Vagina (tissue), 2 donors: ENCODE results near the gene P2RX7. TPM values are rescaled to one million over a fixed set of nuclear protein-coding genes. Genes with fewer than 3 reads are reported as not detected.

ENCODE experiments used
- DNase-seq, 2 donors: peaks; one replicate each; pipeline ENCODE4 v3.0.0-alpha.2; 2017; ENCODE audit errors: extremely low spot score in 2 of 2
- H3K27ac ChIP-seq: fragments of 200-600 bp; sonication (generic); one replicate; pipeline ENCODE4 v1.5.1; 2019
- H3K27me3 ChIP-seq: fragments of 200-600 bp; sonication (generic); one replicate; pipeline ENCODE4 v1.5.1; 2019
- H3K36me3 ChIP-seq, 2 donors: fragments of 200-600 bp; sonication (generic); one replicate each; pipeline ENCODE4 v1.5.1; 2017 to 2019
- H3K4me1 ChIP-seq: fragments of 200-600 bp; sonication (generic); one replicate; pipeline ENCODE4 v1.5.1; 2019
- H3K4me3 ChIP-seq, 2 donors: fragments of 200-600 bp; sonication (generic); 1 replicate in 1 of 2; 2 replicates in 1 of 2; pipeline ENCODE4 v1.5.1; 2016 to 2019
- H3K9me3 ChIP-seq: fragments of 200-600 bp; sonication (generic); one replicate; pipeline ENCODE4 v1.5.1; 2019
- CTCF ChIP-seq, 3 experiments: fragments of 450-650 bp in 2 of 3; fragments of 200-600 bp in 1 of 3; sonication (generic) in 1 of 3; IDR thresholded peaks; one replicate each; pipeline ENCODE4 v1.5.1; 2017 to 2019; ENCODE audit warnings: antibody characterized with exemption in 3 of 3, mild to moderate bottlenecking in 2 of 3, moderate library complexity in 2 of 3
- POLR2A ChIP-seq, 2 donors: fragments of 450-650 bp; IDR thresholded peaks; one replicate each; pipeline ENCODE4 v1.6.1; 2017; ENCODE audit warnings: antibody characterized with exemption in 2 of 2, mild to moderate bottlenecking in 2 of 2, moderate library complexity in 2 of 2
- POLR2AphosphoS5 ChIP-seq, 2 donors: sonication (generic); formaldehyde crosslinking; IDR thresholded peaks; one replicate each; pipeline ENCODE4 v1.9.0; 2017; ENCODE audit warnings: antibody characterized with exemption in 2 of 2, mild to moderate bottlenecking in 2 of 2, low read depth in 1 of 2; ENCODE audit not compliant: insufficient read depth in 1 of 2
- intact Hi-C: fragments of 100-400 bp; cut with DNase I; formaldehyde crosslinking; loops from one replicate; pipeline ENCODE4 v1.15.1; 2023
- total RNA-seq: library from RNA; depleted of rRNA; stranded (reverse); fragments of >200 nt; gene quantifications from one replicate; pipeline ENCODE4 v1.2.3, GENCODE V29; 2016

The P2RX7 gene
- total RNA-seq, 1 donor from 2014 or later: 8.6 TPM

GRCh38 chr12:121216102-121216501 is 83.4 kb downstream of the P2RX7 start:
- TF ChIP-seq CTCF (IDR thresholded peaks at IDR 0.05) (no peak), POLR2AphosphoS5 (IDR thresholded peaks at IDR 0.05; ENCODE audit: insufficient read depth in 1 of 2, low read depth in 1 of 2) (no peak), POLR2A (IDR thresholded peaks at IDR 0.05) (no peak)
- no peak for DNase-seq
- H3K27ac ChIP-seq: no peak overlapping the region
- H3K36me3 ChIP-seq: no peaks in the 10 kb centered on the region
- intact Hi-C loops: no loop called here
- H3K4me3 ChIP-seq: no peak overlapping the region
- peaks cover 17% of the 10 kb centered on the region for H3K4me1 ChIP-seq
- H3K9me3 ChIP-seq: no peaks in the 10 kb centered on the region
- H3K27me3 ChIP-seq: no peaks in the 10 kb centered on the region

- no peaks in the 10 kb centered on the region for H3K27me3 ChIP-seq
- TF ChIP-seq CTCF (IDR thresholded peaks at IDR 0.05) (no peak), POLR2AphosphoS5 (IDR thresholded peaks at IDR 0.05; ENCODE audit: insufficient read depth in 1 of 2, low read depth in 1 of 2) (no peak), POLR2A (IDR thresholded peaks at IDR 0.05) (no peak)
- H3K27ac ChIP-seq: no peak overlapping the region
- H3K36me3 ChIP-seq: no peaks in the 10 kb centered on the region
- DNase-seq: no peak
- no peaks in the 10 kb centered on the region for H3K9me3 ChIP-seq
- H3K4me1 ChIP-seq: peaks cover 10% of the 10 kb centered on the region
- H3K4me3 ChIP-seq: no peak overlapping the region
- intact Hi-C loops: no loop called here
These were observed 84.4 kb downstream of the P2RX7 start for GRCh38 chr12:121217063-121217462.

- H3K36me3 ChIP-seq: no peaks in the 10 kb centered on the region
- no peak overlapping the region for H3K27ac ChIP-seq
- no peak for DNase-seq
- no peak for TF ChIP-seq POLR2AphosphoS5 (IDR thresholded peaks at IDR 0.05; ENCODE audit: insufficient read depth in 1 of 2, low read depth in 1 of 2)
- no peak for TF ChIP-seq CTCF (IDR thresholded peaks at IDR 0.05)
- TF ChIP-seq POLR2A (IDR thresholded peaks at IDR 0.05): no peak
- H3K9me3 ChIP-seq: no peaks in the 10 kb centered on the region
- intact Hi-C loops: no loop called here
- H3K27me3 ChIP-seq: no peaks in the 10 kb centered on the region
- peaks cover 10% of the 10 kb centered on the region for H3K4me1 ChIP-seq
- no peak overlapping the region for H3K4me3 ChIP-seq
These were observed 85.1 kb downstream of the P2RX7 start for GRCh38 chr12:121217761-121218160.

GRCh38 chr12:121218588-121219352 is 86.1 kb downstream of the P2RX7 start:
- intact Hi-C loops: no loop called here
- H3K27ac ChIP-seq: no peak overlapping the region
- no peaks in the 10 kb centered on the region for H3K9me3 ChIP-seq
- no peak overlapping the region for H3K4me3 ChIP-seq
- peaks cover 10% of the 10 kb centered on the region for H3K4me1 ChIP-seq
- no peaks in the 10 kb centered on the region for H3K36me3 ChIP-seq
- no peak for DNase-seq
- no peaks in the 10 kb centered on the region for H3K27me3 ChIP-seq
- no peak for TF ChIP-seq POLR2A (IDR thresholded peaks at IDR 0.05)
- TF ChIP-seq CTCF (IDR thresholded peaks at IDR 0.05): no peak
- no peak for TF ChIP-seq POLR2AphosphoS5 (IDR thresholded peaks at IDR 0.05; ENCODE audit: insufficient read depth in 1 of 2, low read depth in 1 of 2)

GRCh38 chr12:121219353-121219986 is 86.8 kb downstream of the P2RX7 start:
- peaks cover 5% of the 10 kb centered on the region for H3K4me1 ChIP-seq
- TF ChIP-seq POLR2AphosphoS5 (IDR thresholded peaks at IDR 0.05; ENCODE audit: insufficient read depth in 1 of 2, low read depth in 1 of 2) (no peak), CTCF (IDR thresholded peaks at IDR 0.05) (no peak), POLR2A (IDR thresholded peaks at IDR 0.05) (no peak)
- no peaks in the 10 kb centered on the region for H3K36me3 ChIP-seq
- no peak overlapping the region for H3K27ac ChIP-seq
- intact Hi-C loops: no loop called here
- no peaks in the 10 kb centered on the region for H3K9me3 ChIP-seq
- H3K4me3 ChIP-seq: no peak overlapping the region
- no peaks in the 10 kb centered on the region for H3K27me3 ChIP-seq
- DNase-seq: no peak
